Measurements from ENCODE around the gene CELF5.
"Not testable (repeated sequence)": the region's sequence is repeated elsewhere in the genome, so short reads cannot be mapped to it uniquely, and the experiment has no call there.

DNA sequence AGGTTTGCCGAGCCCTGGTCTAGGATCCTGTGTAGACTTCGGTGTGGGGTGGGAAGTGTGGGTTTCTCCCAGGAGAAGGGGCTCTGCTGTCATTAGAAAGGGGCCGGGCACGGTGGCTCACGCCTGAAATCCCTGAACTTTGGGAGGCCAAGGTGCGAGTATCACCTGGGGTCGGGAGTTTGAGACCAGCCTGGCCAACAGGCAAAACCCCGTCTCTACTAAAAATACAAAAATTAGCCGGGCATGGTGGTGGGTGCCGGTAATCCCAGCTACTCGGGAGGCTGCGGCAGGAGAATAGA, 32.7 kb upstream of the CELF5 start:
- TF ChIP-seq, protein P1, sequence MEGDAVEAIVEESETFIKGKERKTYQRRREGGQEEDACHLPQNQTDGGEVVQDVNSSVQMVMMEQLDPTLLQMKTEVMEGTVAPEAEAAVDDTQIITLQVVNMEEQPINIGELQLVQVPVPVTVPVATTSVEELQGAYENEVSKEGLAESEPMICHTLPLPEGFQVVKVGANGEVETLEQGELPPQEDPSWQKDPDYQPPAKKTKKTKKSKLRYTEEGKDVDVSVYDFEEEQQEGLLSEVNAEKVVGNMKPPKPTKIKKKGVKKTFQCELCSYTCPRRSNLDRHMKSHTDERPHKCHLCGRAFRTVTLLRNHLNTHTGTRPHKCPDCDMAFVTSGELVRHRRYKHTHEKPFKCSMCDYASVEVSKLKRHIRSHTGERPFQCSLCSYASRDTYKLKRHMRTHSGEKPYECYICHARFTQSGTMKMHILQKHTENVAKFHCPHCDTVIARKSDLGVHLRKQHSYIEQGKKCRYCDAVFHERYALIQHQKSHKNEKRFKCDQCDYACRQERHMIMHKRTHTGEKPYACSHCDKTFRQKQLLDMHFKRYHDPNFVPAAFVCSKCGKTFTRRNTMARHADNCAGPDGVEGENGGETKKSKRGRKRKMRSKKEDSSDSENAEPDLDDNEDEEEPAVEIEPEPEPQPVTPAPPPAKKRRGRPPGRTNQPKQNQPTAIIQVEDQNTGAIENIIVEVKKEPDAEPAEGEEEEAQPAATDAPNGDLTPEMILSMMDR (IDR thresholded peaks at IDR 0.05 in 4 of 5, conservative IDR thresholded peaks at IDR 0.05 in 1 of 5) = not testable (repeated sequence)
- not testable (repeated sequence) for TF ChIP-seq POLR2A (IDR thresholded peaks at IDR 0.05)

All from gastrocnemius medialis (tissue), 4 donors.